Activated gamma-delta T cell treated with anti-CD3 and anti-CD28 coated beads, Interleukin-2, amount 50 U/mL, for 16 hours (primary cell): Measurements from ENCODE around the gene COPS9.

Source experiments
- DNase-seq: peaks from one replicate; pipeline ENCODE4 v3.0.0-alpha.2; 2020; ENCODE audit warnings: low read depth

The COPS9 gene

GRCh38 chr2:240166191-240166590 is 30.1 kb upstream of the COPS9 start:
- no peak for DNase-seq

DNA sequence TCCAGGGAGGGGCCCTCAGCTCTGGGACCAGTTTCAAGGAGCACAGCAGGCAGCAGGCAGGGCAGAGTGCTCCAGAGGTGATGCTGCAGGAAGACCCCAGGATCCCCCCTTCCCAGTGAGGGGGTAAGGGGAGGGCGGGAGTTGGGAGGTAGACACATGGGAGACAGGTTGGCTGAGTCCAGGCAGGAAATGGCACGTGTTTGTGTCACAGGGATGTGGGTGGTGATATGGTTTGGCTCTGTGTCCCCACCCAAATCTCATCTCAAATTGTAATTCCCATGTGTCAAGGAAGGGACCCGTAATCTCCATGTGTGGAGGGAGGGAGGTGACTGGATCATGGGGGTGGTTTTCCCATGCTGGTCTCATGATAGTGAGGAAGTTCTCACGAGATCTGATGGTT is 29.6 kb upstream of the COPS9 start:
- no peak for DNase-seq

- DNase-seq, result no peak
Observed at GRCh38 chr2:240165034-240165433, 28.9 kb upstream of the COPS9 start.

GRCh38 chr2:240164586-240164985 is 28.5 kb upstream of the COPS9 start:
- DNase-seq, result no peak

GRCh38 chr2:240163844-240164574 is 27.9 kb upstream of the COPS9 start:
- DNase-seq, result no peak

- DNase-seq, result no peak
Observed at GRCh38 chr2:240162939-240163714, 27.0 kb upstream of the COPS9 start.

GRCh38 chr2:240162531-240162930 is 26.4 kb upstream of the COPS9 start:
- no peak for DNase-seq

DNA sequence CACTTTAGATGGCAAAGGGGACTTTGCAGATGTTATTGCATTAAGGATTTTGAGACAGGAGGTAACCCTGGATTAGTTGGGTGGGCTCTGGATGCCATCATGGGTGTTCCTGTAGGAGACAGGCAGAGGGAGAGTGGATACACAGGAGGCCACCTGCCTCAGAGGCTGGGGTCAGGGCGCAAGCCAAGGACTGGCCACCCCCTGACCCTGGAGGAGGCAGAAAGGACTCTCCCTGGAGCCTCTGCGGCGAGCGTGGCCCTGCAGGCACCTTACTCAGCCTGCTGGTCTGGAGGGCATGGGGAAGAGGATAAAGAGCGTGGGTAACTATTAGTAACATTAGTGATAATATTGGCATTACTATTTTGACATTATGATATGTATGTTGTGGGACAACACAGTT is 25.9 kb upstream of the COPS9 start:
- DNase-seq, result no peak

- no peak for DNase-seq
Observed at GRCh38 chr2:240161087-240161750, 25.1 kb upstream of the COPS9 start.

DNA sequence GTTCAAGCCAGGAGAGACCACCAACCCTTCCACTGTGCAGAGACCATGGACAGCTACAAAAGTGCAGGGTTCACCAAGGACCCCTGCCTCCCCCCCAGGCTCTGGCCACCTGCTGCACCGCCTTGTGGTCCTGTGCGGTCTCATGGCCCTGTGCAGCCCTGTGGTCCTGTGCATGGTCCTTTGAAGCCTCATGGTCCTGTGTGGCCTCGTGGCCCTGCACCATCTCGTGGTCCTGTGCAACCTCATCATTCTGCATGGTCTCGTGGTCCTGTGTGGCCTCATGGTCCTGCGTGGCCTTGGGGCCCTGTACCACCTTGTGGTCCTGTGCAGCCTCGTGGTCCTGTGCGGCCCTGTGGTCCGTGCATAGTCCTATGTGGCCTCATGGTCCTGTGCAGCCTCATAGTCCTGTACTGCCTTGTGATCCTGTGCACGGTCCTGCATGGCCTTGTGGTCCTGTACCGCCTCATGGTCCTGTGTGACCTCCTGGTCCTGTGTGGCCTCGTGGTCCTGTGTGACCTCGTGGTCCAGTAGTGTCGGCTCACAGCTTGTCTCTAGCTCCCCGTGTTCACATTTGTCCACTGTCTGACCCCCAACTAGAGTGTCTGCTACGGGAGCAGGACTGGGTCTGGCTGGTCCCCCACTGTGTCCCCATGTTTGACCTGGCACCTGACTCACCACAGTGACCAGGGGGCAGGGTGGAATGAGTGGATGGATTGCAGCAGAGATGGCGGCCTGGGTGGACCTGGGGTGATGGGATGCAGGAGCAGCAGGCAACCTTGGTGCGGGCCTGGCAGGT is 24.4 kb upstream of the COPS9 start:
- no peak for DNase-seq

DNA sequence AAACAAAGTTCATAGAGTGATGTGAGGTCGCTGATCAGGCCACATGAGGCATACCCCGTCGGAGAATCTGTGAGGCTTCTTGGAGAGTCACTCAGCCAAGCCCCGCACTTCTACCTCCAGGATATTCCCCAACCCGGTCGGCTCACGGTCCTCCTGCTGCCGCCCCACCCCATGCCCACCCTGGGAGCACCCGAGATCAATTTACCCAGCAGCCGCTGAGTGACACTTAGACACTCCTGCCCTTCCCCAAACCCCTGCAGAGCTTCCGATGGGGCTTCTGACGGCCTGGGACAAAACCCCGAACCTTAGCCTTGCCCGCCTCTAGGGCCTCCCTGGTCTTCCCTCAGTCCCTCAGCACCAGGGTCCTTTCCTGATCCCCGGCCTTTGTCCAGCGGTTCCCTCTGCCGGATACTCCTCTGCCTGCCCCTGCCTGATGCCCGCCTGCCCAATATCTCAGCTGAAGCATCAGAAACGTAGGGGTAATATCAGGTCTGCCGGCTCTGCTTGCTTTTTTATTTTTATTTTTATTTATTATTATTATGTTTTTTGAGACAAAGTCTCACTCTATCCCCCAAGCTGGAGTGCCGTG is 23.2 kb upstream of the COPS9 start:
- DNase-seq, result no peak

DNA sequence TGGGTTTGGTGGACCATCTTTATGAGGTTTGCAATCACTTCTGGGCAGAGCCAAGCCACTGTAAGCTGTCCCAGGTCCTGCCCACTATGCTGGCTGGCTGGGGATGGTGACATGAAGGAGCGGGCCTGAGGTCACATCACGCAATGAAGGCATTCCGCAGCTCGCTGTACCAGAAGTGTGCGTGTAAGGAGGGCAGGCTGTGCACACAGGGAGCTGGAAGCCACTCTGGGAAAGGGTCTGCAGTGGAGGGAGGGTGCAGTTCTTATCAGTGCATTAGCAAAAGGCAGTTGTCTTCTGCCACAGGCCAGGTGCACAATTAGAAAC is 21.0 kb upstream of the COPS9 start:
- DNase-seq, result no peak

DNA sequence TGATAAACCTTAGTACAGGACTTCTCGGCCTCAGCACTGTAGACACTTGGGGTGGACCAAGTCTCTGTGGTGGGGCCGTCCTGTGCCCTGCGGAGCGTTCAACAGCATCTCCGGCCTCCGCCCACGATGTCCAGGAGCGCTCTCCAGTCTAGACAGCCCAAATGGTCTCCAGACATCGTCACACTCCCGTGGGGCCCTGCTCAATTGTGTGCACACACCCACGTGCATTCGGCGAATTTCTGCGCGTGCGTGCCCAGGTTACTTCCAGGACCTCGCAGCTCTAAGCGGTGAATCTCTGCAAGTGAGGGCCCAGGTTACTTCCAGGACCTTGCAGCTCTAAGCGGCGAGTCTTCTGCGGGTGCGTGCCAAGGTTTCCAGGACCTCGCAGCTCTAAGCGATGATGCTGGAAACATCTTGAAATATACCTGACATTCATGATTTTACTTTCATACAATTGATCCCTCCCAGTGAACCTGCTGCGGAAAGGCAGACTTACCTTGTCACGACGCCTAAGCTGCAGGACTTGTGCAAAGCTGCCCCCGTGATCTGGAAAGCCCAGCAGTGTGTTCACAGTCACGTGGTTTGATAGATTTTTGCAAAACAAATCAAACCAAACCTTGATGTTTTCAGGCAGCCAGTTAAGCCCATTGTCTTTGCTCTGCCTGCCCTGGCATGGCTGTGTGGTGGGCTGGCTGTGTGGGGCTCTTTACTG is 20.5 kb upstream of the COPS9 start:
- no peak for DNase-seq

DNA sequence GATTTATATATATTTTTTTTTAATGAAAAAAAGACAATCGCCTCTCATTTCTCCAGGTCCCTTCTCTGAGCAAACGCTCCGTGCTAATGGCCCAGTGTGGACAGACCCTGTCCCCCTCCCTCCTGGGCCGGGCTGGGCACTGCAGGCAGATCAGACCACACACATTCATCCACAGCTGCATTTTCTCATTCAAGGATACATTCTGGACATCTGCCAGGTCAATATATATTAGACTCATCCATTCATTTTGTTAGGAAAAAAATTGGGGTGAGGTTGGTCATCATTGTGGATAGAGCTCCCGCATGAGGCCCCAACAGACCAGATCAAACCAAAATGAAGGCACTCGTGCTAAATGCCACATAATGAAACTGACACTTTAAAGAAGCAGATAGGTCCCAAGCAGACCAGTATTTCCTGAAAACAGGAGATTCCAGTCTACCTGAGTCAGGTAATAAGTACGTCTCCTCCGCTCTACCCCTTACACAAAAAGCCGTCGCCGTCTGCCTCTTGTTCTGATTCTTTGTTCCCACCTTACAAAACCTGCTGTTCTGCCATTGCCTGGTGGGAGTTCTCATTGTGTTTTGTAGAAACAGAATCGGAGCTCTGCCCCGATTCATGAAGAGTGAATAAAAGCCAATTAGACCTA is 19.8 kb upstream of the COPS9 start:
- no peak for DNase-seq

DNA sequence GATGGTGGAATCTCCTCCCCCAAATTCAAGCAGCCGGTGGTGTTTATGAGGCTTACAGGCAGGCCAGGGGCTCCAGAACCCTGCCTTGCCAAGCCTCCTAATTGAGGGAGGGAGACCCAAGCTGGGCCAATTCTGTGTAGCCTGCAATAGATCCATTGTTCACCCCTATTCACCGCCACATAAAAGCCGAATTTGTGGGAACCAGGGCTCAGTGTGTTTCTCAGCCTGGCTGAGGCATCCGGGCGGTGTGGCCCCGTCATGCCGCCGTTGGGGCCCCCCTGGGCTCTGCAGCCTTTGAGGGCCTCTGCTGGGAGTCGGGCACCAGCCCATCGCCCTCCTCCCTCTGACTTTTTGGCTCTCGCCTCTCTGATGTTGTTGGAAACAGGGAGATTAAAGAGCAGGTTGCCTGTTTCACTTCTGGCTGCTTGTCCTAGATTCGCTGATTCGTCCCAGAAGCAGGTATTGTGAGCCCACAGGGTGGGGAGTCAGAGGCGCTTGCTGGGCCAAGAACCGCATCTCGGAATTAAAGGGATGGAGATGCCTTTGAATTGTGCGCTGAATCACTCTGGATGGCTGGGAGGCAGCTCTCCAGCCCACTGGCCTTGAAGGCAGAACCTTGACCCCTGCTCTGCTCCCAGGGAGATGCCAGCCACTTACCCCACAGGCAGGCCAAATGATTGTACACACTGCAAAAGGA is 19.1 kb upstream of the COPS9 start:
- no peak for DNase-seq

DNA sequence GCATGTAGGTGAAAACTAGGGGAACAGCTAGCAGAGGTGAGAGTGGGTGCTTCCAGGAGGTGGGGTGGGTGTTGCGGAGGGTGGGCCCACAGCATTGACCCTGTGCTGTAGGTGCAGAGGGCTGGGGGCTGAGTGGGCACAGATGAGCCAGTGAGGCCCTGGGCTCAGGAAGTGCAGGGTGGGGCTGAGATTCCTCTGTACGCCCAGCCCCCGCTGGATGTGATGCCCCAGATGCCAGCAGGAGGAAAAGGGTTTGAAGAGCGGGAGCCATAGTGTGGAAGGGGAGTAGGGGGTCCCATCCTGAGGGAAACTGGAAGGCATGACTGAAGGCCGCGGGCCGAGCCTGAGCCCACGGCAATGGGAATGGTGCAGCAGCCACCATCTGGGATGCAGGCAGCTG is 18.5 kb upstream of the COPS9 start:
- no peak for DNase-seq

DNA sequence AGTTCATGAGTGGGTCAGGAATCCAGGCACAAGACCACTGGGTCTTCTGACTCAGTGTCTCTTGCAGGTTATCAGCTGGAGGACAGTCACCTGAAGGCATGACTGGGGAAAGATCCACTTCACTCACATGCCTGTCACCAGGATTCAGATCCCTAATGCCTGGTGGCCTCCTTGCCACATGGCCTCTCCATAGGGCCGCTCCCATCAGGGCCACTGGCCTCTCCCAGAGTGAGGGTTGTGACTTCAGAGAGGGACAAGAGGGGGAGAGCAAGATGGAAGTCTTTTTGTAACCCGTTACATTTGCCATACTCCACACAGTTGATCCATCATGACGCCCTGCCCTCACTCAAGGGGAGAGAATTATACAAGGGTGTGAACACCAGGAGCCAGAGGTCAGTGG is 17.3 kb upstream of the COPS9 start:
- no peak for DNase-seq

DNA sequence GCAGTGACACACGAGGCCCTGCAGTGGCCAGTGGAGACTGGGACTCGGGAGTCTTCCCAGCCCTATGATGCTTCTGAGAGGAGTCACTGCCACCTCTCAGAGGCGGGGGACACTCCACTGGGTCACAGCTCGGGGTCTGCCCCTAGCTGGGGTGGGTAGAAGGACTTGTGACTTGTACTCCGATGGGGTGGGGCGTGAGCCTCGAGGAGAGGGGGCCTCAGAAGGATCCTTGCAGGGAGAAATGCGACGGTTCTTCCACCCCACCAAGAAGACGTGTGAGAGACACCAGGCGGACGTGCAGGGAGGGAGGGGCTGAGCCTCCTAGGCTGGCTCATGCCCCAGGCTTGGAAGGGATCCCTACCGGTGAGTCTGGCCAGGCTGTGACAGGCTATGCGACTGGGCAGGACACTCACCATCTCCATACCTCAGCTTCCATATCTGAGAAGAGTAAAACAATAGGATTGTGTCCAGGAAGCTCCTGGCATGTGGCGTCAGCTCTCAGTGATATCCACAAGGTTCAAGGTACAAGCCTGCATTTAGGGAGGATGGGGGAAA is 15.4 kb upstream of the COPS9 start:
- DNase-seq, result no peak

DNA sequence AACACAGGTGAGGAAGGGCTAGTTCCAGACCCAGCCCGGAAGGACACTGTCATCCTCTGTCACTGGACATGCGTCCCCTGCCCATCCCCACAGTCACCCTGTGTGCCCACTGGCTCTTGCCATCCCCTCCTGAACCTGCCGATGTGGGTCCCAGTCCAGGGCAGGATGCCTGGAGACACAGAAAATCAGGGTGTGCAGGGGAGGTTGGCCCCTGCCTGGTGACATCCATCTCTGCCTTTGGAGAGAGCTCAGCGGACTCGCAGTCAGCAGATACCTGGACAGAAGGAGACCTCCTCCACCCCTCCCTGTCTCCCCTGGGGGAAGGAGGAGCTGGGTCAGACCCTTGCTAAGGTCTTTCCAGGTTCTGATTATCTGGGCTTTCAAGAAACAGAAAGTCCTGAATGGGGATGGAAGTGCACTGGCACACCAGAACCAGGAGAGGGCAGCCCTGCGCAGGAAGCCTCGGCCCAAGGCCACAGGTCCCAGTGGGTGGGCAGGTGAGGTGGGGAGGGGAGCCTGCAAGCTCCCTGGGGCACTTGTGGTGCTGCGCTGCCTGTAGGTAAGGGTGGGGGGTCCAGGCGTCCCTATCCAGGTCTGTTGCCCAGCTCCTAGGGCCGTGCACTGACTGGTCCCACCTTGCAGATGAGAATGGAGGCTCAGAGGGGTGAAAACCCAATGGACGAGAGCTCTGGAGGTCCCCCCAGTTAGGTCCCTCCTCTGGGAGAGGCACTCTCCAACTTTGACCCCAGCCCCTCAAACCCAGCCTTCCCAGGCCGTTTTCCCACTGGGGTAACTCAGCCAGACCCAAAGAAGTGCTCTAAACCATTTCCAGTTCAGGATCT is 14.1 kb upstream of the COPS9 start:
- DNase-seq, result no peak
